ENCODE data around the gene OR51Q1. TPM values are rescaled to one million over a fixed set of nuclear protein-coding genes. Genes with fewer than 3 reads are reported as not detected.

Gene OR51Q1
- total RNA-seq (2022): not detected in 2 replicates
- Bru-seq, nascent RNA: not detected
- not detected for BruChase-seq, experiment 1, labeled RNA remaining after a 6-hour chase
- BruChase-seq, experiment 2, labeled RNA remaining after a 2-hour chase: not detected
- long read RNA-seq: 0 reads

- peaks cover 30% of the 10 kb centered on the region for H3K27me3 Mint-ChIP-seq (ENCODE audit: unreplicated experiment)
- no peak for TF ChIP-seq CTCF (IDR thresholded peaks at IDR 0.05; ENCODE audit: unreplicated experiment)
- H3K36me3 Mint-ChIP-seq (ENCODE audit: insufficient read depth, unreplicated experiment): no peaks in the 10 kb centered on the region
- H3K4me3 Mint-ChIP-seq (ENCODE audit: low read depth, unreplicated experiment): no peak within 1 kb of the TSS
- CTCF ChIA-PET: no interaction called here
- H3K27ac Mint-ChIP-seq (ENCODE audit: unreplicated experiment): no peak within 1 kb of the TSS
- H3K9me3 Mint-ChIP-seq (ENCODE audit: low read depth, unreplicated experiment): peaks cover 3% of the 10 kb centered on the region
- intact Hi-C loops (cut with micrococcal nuclease; ENCODE audit: unreplicated experiment): no loop called here
- H3K4me1 Mint-ChIP-seq (ENCODE audit: low read depth, unreplicated experiment): no peaks in the 10 kb centered on the region
- no TSS peak for BruUV-seq (replicated peaks)
- DNase-seq: no peak
These were observed at the start of gene OR51Q1 for GRCh38 chr11:5421811-5422210. OR51Q1 (plus strand) TSS chr11:5422111; CDS start chr11:5422201, 90 bp downstream.

DNA sequence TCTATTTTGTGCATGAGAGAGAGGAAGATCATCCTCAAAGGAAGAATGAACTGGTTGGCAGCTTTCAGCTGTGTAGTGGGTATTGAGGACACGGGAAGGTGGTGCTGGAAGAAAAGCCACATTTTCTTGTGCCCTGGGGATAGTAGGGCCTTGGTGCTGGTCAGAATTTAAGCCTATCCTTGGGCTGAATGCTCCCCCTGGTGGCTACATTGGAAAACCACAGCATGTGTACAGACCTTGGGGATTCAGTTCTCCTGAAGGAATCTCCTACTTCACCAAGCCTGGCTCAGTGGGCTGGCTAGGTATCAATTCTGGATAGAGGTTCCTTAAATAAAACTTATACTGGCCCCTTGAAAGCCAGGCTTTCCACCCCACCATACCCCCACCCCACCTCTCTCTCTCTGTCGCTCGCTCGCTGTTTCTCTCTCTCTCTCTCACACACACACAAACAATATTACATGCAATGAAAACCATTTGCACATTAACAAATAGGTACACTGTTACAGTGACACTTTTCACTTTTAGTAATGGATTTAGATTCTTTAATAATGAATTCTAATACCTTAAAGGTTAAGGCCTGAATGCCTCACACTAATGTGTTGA, 41.1 kb upstream of the OR51Q1 start:
- BruUV-seq (replicated peaks): no TSS peak
- intact Hi-C loops (cut with micrococcal nuclease; ENCODE audit: unreplicated experiment): loop anchor here (1.0 to 5.0 kb wide), 4 partner anchors 176 to 755 kb away; partner anchors contain the start of gene OR52N2
- Mint-ChIP-seq H3K36me3 (ENCODE audit: insufficient read depth, unreplicated experiment) (no peaks in the 10 kb centered on the region), H3K9me3 (ENCODE audit: low read depth, unreplicated experiment) (peaks cover 4% of the 10 kb centered on the region), H3K27me3 (ENCODE audit: unreplicated experiment) (peaks cover 15% of the 10 kb centered on the region), H3K4me1 (ENCODE audit: low read depth, unreplicated experiment) (no peaks in the 10 kb centered on the region), H3K4me3 (ENCODE audit: low read depth, unreplicated experiment) (no peak overlapping the region), H3K27ac (ENCODE audit: unreplicated experiment) (no peak overlapping the region)
- CTCF ChIA-PET: no interaction called here
- DNase-seq: peak; percentile 59
- peak; percentile 67 for TF ChIP-seq CTCF (IDR thresholded peaks at IDR 0.05; ENCODE audit: unreplicated experiment)

DNA sequence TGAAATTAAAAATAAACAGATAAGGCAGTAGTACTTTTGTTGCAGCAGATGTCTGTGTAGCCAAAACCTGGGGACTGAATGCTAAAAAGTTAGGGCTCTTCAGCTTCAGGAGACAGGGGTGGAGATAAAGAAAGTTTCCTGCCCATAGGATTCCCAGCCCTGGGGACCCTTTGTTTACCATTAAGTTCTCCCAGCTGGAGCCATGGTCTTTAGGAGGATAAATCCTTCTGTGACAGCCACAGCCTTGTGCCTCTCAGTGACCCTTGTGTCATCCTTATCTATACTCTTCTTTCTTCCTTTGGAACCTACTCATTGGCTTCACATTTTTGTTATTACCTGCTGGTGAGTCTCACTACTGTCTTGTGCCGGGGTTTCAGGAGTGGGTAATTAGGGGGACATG, 38.3 kb upstream of the OR51Q1 start, which contains the start of gene OR51M1:
Gene OR51M1 (plus strand): TSS at position 237 of the 400 bp plus-strand sequence. CDS start 5,587 bp downstream, outside the sequence.
- DNase-seq: no peak
- H3K4me3 Mint-ChIP-seq (ENCODE audit: low read depth, unreplicated experiment): no peak within 1 kb of the TSS
- BruUV-seq (replicated peaks): no TSS peak

GRCh38 chr11:5384335-5384734, 37.6 kb upstream of the OR51Q1 start:
- Mint-ChIP-seq H3K4me3 (ENCODE audit: low read depth, unreplicated experiment) (no peak overlapping the region), H3K27me3 (ENCODE audit: unreplicated experiment) (peaks cover 15% of the 10 kb centered on the region), H3K36me3 (ENCODE audit: insufficient read depth, unreplicated experiment) (no peaks in the 10 kb centered on the region), H3K9me3 (ENCODE audit: low read depth, unreplicated experiment) (no peaks in the 10 kb centered on the region), H3K27ac (ENCODE audit: unreplicated experiment) (no peak overlapping the region), H3K4me1 (ENCODE audit: low read depth, unreplicated experiment) (no peaks in the 10 kb centered on the region)
- TF ChIP-seq CTCF (IDR thresholded peaks at IDR 0.05; ENCODE audit: unreplicated experiment): no peak
- CTCF ChIA-PET: no interaction called here
- BruUV-seq (replicated peaks): no TSS peak
- intact Hi-C loops (cut with micrococcal nuclease; ENCODE audit: unreplicated experiment): loop anchor here (5.0 kb wide), 1 partner anchor 423 kb away; the partner anchor contains the start of gene OR52N2
- DNase-seq: no peak

More for the DNA sequence above, 38.3 kb upstream of the OR51Q1 start, which contains the start of gene OR51M1:
- intact Hi-C loops (cut with micrococcal nuclease; ENCODE audit: unreplicated experiment): loop anchor here (5.0 kb wide), 1 partner anchor 424 kb away; the partner anchor contains the start of gene OR52N2
- CTCF ChIA-PET: no interaction called here
- Mint-ChIP-seq H3K9me3 (ENCODE audit: low read depth, unreplicated experiment) (no peaks in the 10 kb centered on the region), H3K36me3 (ENCODE audit: insufficient read depth, unreplicated experiment) (no peaks in the 10 kb centered on the region), H3K4me1 (ENCODE audit: low read depth, unreplicated experiment) (no peaks in the 10 kb centered on the region), H3K27ac (ENCODE audit: unreplicated experiment) (no peak within 1 kb of the TSS), H3K27me3 (ENCODE audit: unreplicated experiment) (peaks cover 15% of the 10 kb centered on the region)
- TF ChIP-seq CTCF (IDR thresholded peaks at IDR 0.05; ENCODE audit: unreplicated experiment): no peak
